ENCODE results near the gene MAP1LC3C.

Gene MAP1LC3C

GRCh38 chr1:241999026-241999425, at the start of gene MAP1LC3C:
MAP1LC3C (minus strand) TSS chr1:241999098; CDS start chr1:241999008, 90 bp downstream.
- DNase-seq = no peak

- DNase-seq = no peak
Observed at GRCh38 chr1:242043165-242043564, 44.3 kb upstream of the MAP1LC3C start.

DNA sequence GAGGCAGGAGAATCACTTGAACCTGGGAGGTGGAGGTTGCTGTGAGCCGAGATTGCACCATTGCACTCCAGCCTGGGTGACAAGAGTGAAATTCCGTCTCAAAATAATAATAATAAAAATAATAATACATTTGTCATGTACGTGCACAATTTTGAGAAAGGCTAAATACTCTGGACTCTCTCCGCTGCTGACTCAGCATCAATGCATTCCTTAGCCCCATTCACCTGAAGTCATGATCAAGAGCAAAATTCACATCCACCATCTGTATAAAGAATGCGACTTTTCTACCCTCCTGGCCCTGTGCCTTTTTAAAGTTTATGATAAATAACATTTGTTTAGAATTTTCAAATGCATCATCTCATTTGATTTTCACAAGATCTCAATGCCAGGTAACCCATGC, 35.5 kb upstream of the MAP1LC3C start:
- DNase-seq = no peak

- no peak for DNase-seq
Observed at GRCh38 chr1:242033447-242033846, 34.5 kb upstream of the MAP1LC3C start.

DNA sequence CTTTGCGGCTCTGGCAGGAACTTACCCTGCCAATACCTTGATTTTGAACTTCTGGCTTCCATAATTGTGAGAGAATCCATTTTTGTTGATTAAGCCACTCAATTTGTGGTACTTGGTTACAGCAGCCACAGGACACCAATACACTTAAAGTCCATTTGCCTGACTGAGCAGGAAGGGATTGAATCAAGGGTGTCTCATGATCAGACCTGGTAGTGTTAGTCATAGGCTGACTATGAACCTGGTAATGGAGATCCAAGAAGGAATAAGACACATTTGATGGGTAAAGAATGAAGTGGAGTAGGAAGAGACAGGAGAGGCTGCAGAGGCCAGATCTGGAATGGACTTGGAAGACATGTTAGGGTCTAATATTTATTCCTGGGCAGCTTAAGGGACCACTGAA, 31.2 kb upstream of the MAP1LC3C start:
- DNase-seq = no peak

DNA sequence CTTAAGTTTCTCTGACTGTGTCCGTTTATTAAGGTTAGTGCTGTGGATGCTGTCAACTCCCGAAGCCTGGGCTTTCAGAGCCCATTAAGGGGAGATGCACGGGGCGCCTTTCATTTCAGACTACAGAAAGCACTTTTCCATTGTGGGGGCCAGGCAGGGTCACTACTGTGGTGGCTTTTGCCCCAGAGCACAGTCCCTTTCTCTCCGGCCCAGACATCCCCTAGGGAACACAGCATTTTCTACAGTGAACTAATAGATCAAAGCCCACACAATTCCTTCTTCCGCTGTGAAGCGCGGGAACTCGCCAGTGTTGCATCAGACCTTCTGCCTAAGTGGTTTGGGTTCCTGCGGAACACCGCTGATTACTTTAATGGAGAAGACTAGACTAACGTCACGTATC, 26.8 kb upstream of the MAP1LC3C start:
- DNase-seq = no peak

- DNase-seq = no peak
Observed at GRCh38 chr1:242023805-242024204, 24.9 kb upstream of the MAP1LC3C start.

DNA sequence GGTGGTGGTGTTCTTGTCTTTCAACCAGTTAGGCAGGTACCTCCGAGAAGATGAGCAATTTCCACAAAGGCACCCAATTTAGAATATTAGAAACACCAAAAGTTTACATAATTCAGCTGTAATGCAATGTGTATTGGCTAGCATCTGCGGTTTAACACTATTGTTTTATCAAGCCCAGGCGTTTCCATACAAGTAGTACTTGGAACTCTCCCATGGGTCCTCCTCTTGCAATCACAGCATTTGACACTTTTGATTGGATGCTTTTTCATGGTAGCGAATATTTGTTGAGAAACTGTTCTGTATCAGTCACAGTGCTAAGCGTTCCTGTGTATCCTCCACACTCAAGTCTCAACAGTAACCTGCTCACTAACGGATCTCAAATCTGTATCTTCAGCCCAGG, 20.1 kb upstream of the MAP1LC3C start:
- no peak for DNase-seq

GRCh38 chr1:242017580-242018233, 18.8 kb upstream of the MAP1LC3C start:
- DNase-seq = peak; percentile 14

- no peak for DNase-seq
Observed at GRCh38 chr1:242016479-242016878, 17.6 kb upstream of the MAP1LC3C start.

GRCh38 chr1:242011894-242012660, 13.2 kb upstream of the MAP1LC3C start:
- no peak for DNase-seq

- no peak for DNase-seq
Observed at GRCh38 chr1:242008826-242009495, 10.1 kb upstream of the MAP1LC3C start.

- DNase-seq = no peak
Observed at GRCh38 chr1:242006976-242007375, 8.1 kb upstream of the MAP1LC3C start.

- no peak for DNase-seq
Observed at GRCh38 chr1:242005866-242006535, 7.1 kb upstream of the MAP1LC3C start.

- DNase-seq = no peak
Observed at GRCh38 chr1:242004751-242005495, 6.0 kb upstream of the MAP1LC3C start.

GRCh38 chr1:242002510-242002909, 3.6 kb upstream of the MAP1LC3C start:
- no peak for DNase-seq

DNA sequence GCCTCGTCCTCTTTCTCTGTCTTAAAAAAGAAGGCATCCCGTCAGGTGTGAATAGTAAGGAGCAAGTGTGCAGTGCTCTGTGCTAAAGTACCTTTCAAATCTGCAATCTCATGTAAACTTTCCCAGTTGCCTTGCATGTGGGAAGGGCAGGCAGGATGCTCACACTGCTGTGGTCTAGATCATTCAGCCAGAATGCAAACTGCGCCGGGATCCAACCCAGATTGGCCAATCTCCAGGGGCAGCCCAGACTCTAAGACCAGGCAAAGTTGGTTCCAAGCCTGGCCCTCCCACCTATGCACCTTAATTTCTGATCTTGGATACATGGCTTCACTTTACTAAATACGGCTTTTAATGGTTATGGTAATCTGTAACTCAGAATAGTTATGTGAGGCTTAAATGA, 3.2 kb upstream of the MAP1LC3C start:
- DNase-seq = no peak

DNA sequence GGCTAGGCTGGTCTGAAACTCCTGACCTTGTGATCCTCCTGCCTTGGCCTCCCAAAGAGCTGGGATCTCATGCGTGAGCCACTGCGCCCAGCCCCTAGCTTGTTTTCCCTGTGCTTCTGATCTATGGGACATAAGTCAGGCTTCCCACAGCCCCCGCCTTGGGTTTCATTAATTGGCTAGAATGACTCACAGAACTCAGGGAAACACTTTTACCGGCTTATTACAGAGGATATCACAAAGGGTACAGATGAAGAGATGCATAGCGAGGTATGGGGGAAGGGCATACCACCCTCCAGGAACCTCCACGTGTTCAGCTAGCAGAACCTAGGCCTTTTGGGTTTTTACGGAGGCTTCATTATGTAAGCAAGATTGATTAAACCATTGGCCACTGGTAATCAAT, 1.5 kb upstream of the MAP1LC3C start:
- no peak for DNase-seq

- peak; percentile 29 for DNase-seq
Observed at GRCh38 chr1:241998412-241998921, 431 bp downstream of the MAP1LC3C start.

DNA sequence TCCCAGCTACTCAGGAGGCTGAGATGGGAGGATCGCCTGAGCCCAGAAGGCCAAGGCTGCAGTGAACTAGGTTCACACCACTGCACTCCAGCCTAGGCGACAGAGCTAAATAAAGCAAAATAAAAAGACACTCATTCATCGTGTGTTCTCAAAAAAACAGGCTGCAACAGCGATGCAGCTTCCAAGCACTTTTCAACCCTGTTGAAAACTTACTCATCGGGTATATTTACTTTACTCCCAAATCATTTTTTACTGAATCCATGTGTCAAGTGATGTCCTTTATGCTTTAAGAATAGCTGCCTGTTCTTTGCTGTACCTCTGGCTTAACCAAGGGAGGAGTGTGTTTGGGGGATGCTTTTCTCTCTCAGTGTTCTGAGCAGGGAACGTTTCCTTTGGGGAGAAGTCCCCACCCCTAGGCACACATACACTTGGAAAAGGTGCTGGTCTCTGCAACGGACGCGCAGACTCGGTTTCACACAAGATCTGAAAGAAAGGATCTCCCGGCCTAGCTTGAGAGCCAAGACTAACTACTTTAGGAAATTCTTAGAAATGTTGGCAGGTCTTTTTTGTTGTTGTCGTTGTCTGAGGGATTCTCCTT, 1.4 kb downstream of the MAP1LC3C start:
- no peak for DNase-seq

DNA sequence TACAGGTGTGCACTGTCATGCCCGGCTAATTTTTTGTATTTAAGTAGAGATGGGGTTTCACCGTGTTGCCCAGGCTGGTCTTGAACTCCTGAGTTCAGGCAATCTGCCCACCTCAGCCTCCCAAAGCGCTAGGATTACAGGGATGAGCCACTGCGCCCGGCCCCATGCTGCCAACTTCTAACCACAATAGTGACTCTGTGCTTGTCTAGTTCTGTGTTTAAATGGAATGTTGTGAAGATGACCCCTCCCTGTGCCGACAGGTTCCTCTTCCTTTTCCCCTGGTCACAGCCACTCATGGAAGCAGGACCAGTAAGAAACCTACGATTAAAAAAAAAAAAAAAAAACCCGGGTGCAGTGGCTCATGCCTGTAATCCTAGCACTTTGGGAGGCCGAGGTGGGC, 4.7 kb downstream of the MAP1LC3C start:
- no peak for DNase-seq

GRCh38 chr1:241992734-241993133, 6.2 kb downstream of the MAP1LC3C start:
- no peak for DNase-seq
